GM18861 (cell line): ENCODE measurements around the gene LRBA.

ENCODE experiments used
- ATAC-seq: cut with Tn5 transposase; IDR thresholded peaks from one replicate; pipeline ENCODE4 v1.9.1; 2021; ENCODE audit not compliant: unreplicated experiment

The LRBA gene

GRCh38 chr4:150336676-150337412 is 678.2 kb downstream of the LRBA start:
- no peak for ATAC-seq

GRCh38 chr4:150332961-150333360 is 682.1 kb downstream of the LRBA start:
- ATAC-seq, result no peak

GRCh38 chr4:150332086-150332485 is 683.0 kb downstream of the LRBA start:
- ATAC-seq, result no peak

GRCh38 chr4:150329373-150329772 is 685.7 kb downstream of the LRBA start:
- ATAC-seq, result no peak

GRCh38 chr4:150328496-150328895 is 686.6 kb downstream of the LRBA start:
- no peak for ATAC-seq

- ATAC-seq, result no peak
These were observed 687.8 kb downstream of the LRBA start for GRCh38 chr4:150327262-150327780.

GRCh38 chr4:150325872-150326271 is 689.2 kb downstream of the LRBA start:
- no peak for ATAC-seq

- no peak for ATAC-seq
These were observed 691.4 kb downstream of the LRBA start for GRCh38 chr4:150323406-150324325.

GRCh38 chr4:150322646-150323045 is 692.4 kb downstream of the LRBA start:
- ATAC-seq, result no peak

GRCh38 chr4:150321113-150321512 is 694.0 kb downstream of the LRBA start:
- ATAC-seq, result no peak

GRCh38 chr4:150318971-150319370 is 696.1 kb downstream of the LRBA start:
- ATAC-seq, result no peak

GRCh38 chr4:150318527-150318926 is 696.6 kb downstream of the LRBA start:
- no peak for ATAC-seq

- ATAC-seq, result no peak
These were observed 698.5 kb downstream of the LRBA start for GRCh38 chr4:150316332-150317205.

- ATAC-seq, result no peak
These were observed 699.4 kb downstream of the LRBA start for GRCh38 chr4:150315691-150316090.

GRCh38 chr4:150315175-150315574 is 699.9 kb downstream of the LRBA start:
- ATAC-seq, result no peak

- no peak for ATAC-seq
These were observed 701.1 kb downstream of the LRBA start for GRCh38 chr4:150314031-150314430.

- ATAC-seq, result no peak
These were observed 704.8 kb downstream of the LRBA start for GRCh38 chr4:150310159-150310895.

GRCh38 chr4:150308824-150309472 is 706.1 kb downstream of the LRBA start:
- no peak for ATAC-seq

- no peak for ATAC-seq
These were observed 708.4 kb downstream of the LRBA start for GRCh38 chr4:150306719-150307118.

GRCh38 chr4:150305995-150306394 is 709.1 kb downstream of the LRBA start:
- no peak for ATAC-seq
